Skin of body (tissue), 2 donors: ENCODE data around the gene DNLZ. TPM values are rescaled to one million over a fixed set of nuclear protein-coding genes. Genes with fewer than 3 reads are reported as not detected.

Source experiments
- DNase-seq: peaks from one replicate; lab custom pipeline; 2025; lab: John Stamatoyannopoulos, UW
- total RNA-seq: library from RNA; depleted of rRNA; stranded (reverse); fragments of >200 nt; gene quantifications from one replicate; pipeline ENCODE4 v1.2.3, GENCODE V29; 2014

Gene DNLZ
- total RNA-seq, 1 donor from 2014 or later, result 5.1 TPM

- no peak for DNase-seq
Measured at GRCh38 chr9:136345281-136346156, 18.0 kb downstream of the DNLZ start.

GRCh38 chr9:136344544-136345280 is 18.8 kb downstream of the DNLZ start:
- DNase-seq, result no peak

- DNase-seq, result no peak
Measured at GRCh38 chr9:136343884-136344269, 19.7 kb downstream of the DNLZ start.

GRCh38 chr9:136343121-136343883 is 20.2 kb downstream of the DNLZ start:
- no peak for DNase-seq

- no peak for DNase-seq
Measured at GRCh38 chr9:136342181-136343120, 21.1 kb downstream of the DNLZ start.

DNA sequence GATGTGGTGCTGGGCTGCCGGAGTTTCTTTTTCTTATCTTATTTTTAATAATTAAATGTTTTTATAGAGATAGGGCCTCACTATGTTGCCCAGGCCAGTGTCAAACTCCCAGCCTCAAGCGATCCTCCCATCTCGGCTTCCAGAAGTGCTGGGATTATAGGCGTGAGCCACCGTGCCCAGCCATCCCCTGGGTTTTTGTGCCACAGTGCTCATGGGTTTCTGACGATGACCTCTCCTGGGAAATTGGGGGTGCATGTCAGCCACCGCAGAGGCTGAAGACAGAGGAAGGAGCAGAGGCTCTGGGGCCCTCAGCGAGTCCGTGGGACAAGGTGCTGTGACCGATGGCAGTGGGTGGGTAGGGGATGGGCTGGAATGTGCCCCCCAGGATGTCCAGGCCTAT is 21.8 kb downstream of the DNLZ start:
- DNase-seq, result no peak

- no peak for DNase-seq
Measured at GRCh38 chr9:136341042-136341655, 22.4 kb downstream of the DNLZ start.

GRCh38 chr9:136340356-136341041 is 23.0 kb downstream of the DNLZ start:
- DNase-seq, result no peak

GRCh38 chr9:136339958-136340310 is 23.6 kb downstream of the DNLZ start:
- DNase-seq, result no peak

DNA sequence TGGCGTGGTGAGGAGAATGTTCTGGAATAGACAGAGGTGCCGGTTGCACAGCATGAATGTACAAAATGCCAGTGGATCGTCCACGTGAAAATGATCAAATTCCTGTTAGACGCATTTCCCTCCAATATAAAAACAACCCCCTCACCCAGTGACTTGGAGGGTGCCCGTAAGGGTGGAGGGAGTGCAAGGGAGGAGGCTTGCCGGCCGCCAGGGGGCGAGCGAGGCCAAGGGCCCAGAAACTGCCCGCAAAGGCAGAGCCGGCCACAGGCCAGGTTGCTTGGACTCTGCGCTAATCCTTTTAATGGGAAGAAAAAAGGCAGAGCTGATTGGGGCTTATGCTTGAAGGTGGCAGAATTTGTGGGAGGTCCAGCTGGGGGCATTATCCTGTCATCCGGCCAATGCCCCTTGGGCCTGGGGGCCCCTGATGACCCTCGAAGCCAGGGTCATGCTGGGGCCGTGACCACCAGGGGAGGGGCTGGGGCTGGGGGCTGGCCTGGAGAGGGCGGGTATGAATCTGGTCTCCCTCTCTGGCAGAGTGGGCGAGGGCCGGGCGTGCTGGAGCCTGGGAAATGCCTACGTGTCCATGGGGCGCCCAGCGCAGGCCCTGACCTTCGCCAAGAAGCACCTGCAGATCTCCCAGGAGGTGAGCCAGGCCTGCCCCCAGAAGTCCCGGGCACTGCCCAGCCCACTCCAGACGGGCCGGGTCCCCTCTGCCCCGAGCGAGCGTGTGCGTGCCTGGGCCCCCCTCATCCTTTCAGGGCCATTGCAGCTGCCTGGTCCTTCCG is 24.2 kb downstream of the DNLZ start:
- no peak for DNase-seq

DNA sequence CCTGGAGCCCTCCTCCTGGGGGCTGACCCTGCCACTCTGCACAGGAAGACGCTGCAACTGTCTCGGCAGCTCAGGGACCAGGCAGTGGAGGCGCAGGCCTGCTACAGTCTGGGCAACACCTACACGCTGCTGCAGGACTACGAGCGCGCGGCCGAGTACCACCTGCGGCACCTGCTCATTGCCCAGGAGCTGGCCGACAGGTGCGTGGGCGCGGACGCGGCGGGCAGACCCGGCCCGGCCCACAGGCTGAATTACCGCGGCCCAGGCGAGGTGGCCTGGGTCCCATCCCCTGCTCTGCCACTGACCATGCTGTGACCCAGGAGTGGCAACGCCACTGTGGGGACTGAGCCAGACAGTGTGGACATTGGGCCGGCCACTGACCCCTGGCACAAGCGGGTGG is 25.0 kb downstream of the DNLZ start:
- no peak for DNase-seq

- no peak for DNase-seq
Measured at GRCh38 chr9:136337416-136338395, 25.8 kb downstream of the DNLZ start.

GRCh38 chr9:136336881-136337280 is 26.7 kb downstream of the DNLZ start:
- no peak for DNase-seq

GRCh38 chr9:136336156-136336870 is 27.2 kb downstream of the DNLZ start:
- no peak for DNase-seq

DNA sequence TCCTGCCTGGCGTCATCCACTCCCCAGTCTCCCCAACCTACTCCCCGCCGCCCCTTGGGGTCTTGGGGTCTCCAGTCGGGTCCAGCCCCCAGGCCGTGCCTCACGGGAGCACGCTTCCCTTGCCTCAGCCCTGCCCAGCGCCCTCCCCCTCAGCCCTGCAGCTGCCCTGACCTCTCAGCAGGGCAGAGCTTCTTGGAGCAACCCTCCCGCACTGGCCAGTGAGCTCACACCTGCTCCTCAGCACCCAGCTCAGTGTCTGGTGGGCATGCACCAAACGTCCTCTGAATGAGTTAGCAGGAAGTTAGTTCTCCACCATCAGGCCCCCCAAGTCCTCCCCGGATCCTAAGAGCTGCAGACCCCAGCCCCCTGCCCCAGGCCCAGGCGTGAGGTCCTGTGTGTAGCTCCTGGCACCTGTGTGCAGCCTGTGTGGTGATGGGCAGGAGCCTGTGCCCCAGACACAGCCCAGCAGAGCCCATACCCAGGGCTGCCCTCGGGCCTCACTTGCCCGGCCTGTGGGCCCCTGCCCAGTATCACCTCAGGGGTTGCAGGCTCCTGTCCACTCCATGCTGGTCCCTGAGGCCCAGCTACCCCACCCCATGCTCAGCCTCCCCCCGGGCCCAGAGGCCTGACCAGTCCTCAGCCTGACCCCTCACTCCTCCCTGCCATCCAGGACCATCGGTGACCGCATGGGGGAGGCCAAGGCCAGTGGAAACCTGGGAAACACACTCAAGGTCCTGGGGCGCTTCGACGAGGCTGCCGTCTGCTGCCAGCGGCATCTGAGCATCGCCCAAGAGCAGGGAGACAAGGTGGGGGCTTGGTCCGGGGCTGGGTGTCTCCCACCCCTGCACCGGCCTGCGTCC is 28.0 kb downstream of the DNLZ start:
- DNase-seq, result no peak

GRCh38 chr9:136334541-136334940 is 29.0 kb downstream of the DNLZ start:
- no peak for DNase-seq
